ENCODE measurements around the gene GAL3ST2.

GAL3ST2 gene

GRCh38 chr2:241846406-241846805 lies 69.8 kb downstream of the GAL3ST2 start:
- no peak for DNase-seq

- no peak for DNase-seq
Observed at GRCh38 chr2:241848761-241849615, 72.4 kb downstream of the GAL3ST2 start.

- no peak for DNase-seq
Observed at GRCh38 chr2:241849616-241850543, 73.3 kb downstream of the GAL3ST2 start.

- DNase-seq: no peak
Observed at GRCh38 chr2:241850544-241851324, 74.1 kb downstream of the GAL3ST2 start.

- DNase-seq: no peak
Observed at GRCh38 chr2:241851325-241852115, 74.9 kb downstream of the GAL3ST2 start.

- no peak for DNase-seq
Observed at GRCh38 chr2:241852116-241852980, 75.7 kb downstream of the GAL3ST2 start.

- DNase-seq: no peak
Observed at GRCh38 chr2:241852981-241853631, 76.5 kb downstream of the GAL3ST2 start.
